ENCODE results near the gene PPM1H.

PPM1H gene

GRCh38 chr12:62866451-62867082, 68.4 kb downstream of the PPM1H start:
- no peak for DNase-seq

GRCh38 chr12:62865937-62866336, 69.0 kb downstream of the PPM1H start:
- DNase-seq, result no peak

- DNase-seq, result no peak
Observed at GRCh38 chr12:62865065-62865464, 69.9 kb downstream of the PPM1H start.

- DNase-seq, result no peak
Observed at GRCh38 chr12:62862259-62862881, 72.6 kb downstream of the PPM1H start.

GRCh38 chr12:62861586-62861985, 73.4 kb downstream of the PPM1H start:
- no peak for DNase-seq

- DNase-seq, result no peak
Observed at GRCh38 chr12:62860501-62861411, 74.2 kb downstream of the PPM1H start.

- no peak for DNase-seq
Observed at GRCh38 chr12:62860020-62860419, 74.9 kb downstream of the PPM1H start.

- DNase-seq, result no peak
Observed at GRCh38 chr12:62859321-62859737, 75.6 kb downstream of the PPM1H start.

- no peak for DNase-seq
Observed at GRCh38 chr12:62856454-62856853, 78.5 kb downstream of the PPM1H start.

GRCh38 chr12:62854024-62854423, 80.9 kb downstream of the PPM1H start:
- no peak for DNase-seq

- no peak for DNase-seq
Observed at GRCh38 chr12:62849398-62849797, 85.6 kb downstream of the PPM1H start.

- DNase-seq, result no peak
Observed at GRCh38 chr12:62848418-62848817, 86.5 kb downstream of the PPM1H start.

- DNase-seq, result no peak
Observed at GRCh38 chr12:62847709-62848108, 87.2 kb downstream of the PPM1H start.

- no peak for DNase-seq
Observed at GRCh38 chr12:62846491-62846890, 88.5 kb downstream of the PPM1H start.

GRCh38 chr12:62844915-62845314, 90.0 kb downstream of the PPM1H start:
- no peak for DNase-seq

- no peak for DNase-seq
Observed at GRCh38 chr12:62843716-62844115, 91.2 kb downstream of the PPM1H start.

- no peak for DNase-seq
Observed at GRCh38 chr12:62841846-62842245, 93.1 kb downstream of the PPM1H start.

GRCh38 chr12:62840806-62841205, 94.1 kb downstream of the PPM1H start:
- DNase-seq, result no peak

- no peak for DNase-seq
Observed at GRCh38 chr12:62839869-62840660, 94.9 kb downstream of the PPM1H start.

- DNase-seq, result no peak
Observed at GRCh38 chr12:62834971-62835547, 99.9 kb downstream of the PPM1H start.

GRCh38 chr12:62834406-62834805, 100.5 kb downstream of the PPM1H start:
- DNase-seq, result no peak

- no peak for DNase-seq
Observed at GRCh38 chr12:62833634-62834033, 101.3 kb downstream of the PPM1H start.

GRCh38 chr12:62832558-62832957, 102.4 kb downstream of the PPM1H start:
- no peak for DNase-seq

Data from stimulated activated CD4-positive, alpha-beta T cell treated with anti-CD3 and anti-CD28 coated beads, Interleukin-2, amount 100 ng/mL, for 48 hours (primary cell).